Hematopoietic multipotent progenitor cell treated with erythropoietin and hydrocortisone succinate and interleukin-3 and kit ligand, for 8 days (in vitro differentiated cells): ENCODE measurements around the gene N4BP2L2.

Experiments used
- DNase-seq: peaks from one replicate; pipeline ENCODE4 v3.0.0-alpha.2; 2015

N4BP2L2 gene

GRCh38 chr13:32425158-32425557 lies 113.4 kb downstream of the N4BP2L2 start:
- DNase-seq: no peak

GRCh38 chr13:32423592-32423991 lies 115.0 kb downstream of the N4BP2L2 start:
- DNase-seq: peak; percentile 94

- DNase-seq: no peak
Observed at GRCh38 chr13:32419862-32420261, 118.7 kb downstream of the N4BP2L2 start.

GRCh38 chr13:32417995-32418394 lies 120.6 kb downstream of the N4BP2L2 start:
- DNase-seq: no peak

- peak; percentile 78 for DNase-seq
Observed at GRCh38 chr13:32415019-32415418, 123.6 kb downstream of the N4BP2L2 start.

- no peak for DNase-seq
Observed at GRCh38 chr13:32414580-32414979, 124.0 kb downstream of the N4BP2L2 start.

- DNase-seq: no peak
Observed at GRCh38 chr13:32413284-32413683, 125.3 kb downstream of the N4BP2L2 start.

GRCh38 chr13:32409561-32410421 lies 128.8 kb downstream of the N4BP2L2 start:
- DNase-seq: no peak

- no peak for DNase-seq
Observed at GRCh38 chr13:32409001-32409313, 129.6 kb downstream of the N4BP2L2 start.

GRCh38 chr13:32408296-32409000 lies 130.1 kb downstream of the N4BP2L2 start:
- peak; percentile 55 for DNase-seq

- no peak for DNase-seq
Observed at GRCh38 chr13:32407854-32408253, 130.7 kb downstream of the N4BP2L2 start.

GRCh38 chr13:32403108-32403507 lies 135.5 kb downstream of the N4BP2L2 start:
- no peak for DNase-seq

- DNase-seq: no peak
Observed at GRCh38 chr13:32391101-32391619, 147.4 kb downstream of the N4BP2L2 start.

- no peak for DNase-seq
Observed at GRCh38 chr13:32390484-32390883, 148.1 kb downstream of the N4BP2L2 start.

GRCh38 chr13:32390048-32390447 lies 148.5 kb downstream of the N4BP2L2 start:
- DNase-seq: no peak

- DNase-seq: no peak
Observed at GRCh38 chr13:32385410-32385809, 153.2 kb downstream of the N4BP2L2 start.

GRCh38 chr13:32384702-32385101 lies 153.9 kb downstream of the N4BP2L2 start:
- no peak for DNase-seq

GRCh38 chr13:32383836-32384618 lies 154.6 kb downstream of the N4BP2L2 start:
- no peak for DNase-seq
